ENCODE data around the gene C11orf91.

The C11orf91 gene

DNA sequence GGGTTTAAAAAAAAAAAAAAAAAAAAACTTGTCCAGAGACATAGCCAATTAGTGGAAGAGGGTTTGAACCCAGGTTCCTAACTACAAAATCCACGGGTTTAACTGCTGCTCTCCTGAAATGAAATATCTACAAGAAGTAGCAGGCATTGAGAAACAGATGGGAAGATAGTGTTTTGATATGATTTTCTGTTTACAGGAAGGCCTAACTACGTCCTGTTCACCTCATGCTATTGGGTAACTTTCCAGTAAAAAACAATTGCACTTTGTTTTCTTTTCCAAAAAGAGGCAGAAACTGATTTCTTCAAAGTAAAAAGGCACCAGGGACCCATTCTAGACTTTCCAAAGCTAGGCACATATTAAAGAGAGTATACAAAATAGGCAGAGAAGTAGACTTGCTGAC lies 5.9 kb upstream of the C11orf91 start:
- no peak overlapping the region for H3K27ac ChIP-seq
- TF ChIP-seq, protein P1, sequence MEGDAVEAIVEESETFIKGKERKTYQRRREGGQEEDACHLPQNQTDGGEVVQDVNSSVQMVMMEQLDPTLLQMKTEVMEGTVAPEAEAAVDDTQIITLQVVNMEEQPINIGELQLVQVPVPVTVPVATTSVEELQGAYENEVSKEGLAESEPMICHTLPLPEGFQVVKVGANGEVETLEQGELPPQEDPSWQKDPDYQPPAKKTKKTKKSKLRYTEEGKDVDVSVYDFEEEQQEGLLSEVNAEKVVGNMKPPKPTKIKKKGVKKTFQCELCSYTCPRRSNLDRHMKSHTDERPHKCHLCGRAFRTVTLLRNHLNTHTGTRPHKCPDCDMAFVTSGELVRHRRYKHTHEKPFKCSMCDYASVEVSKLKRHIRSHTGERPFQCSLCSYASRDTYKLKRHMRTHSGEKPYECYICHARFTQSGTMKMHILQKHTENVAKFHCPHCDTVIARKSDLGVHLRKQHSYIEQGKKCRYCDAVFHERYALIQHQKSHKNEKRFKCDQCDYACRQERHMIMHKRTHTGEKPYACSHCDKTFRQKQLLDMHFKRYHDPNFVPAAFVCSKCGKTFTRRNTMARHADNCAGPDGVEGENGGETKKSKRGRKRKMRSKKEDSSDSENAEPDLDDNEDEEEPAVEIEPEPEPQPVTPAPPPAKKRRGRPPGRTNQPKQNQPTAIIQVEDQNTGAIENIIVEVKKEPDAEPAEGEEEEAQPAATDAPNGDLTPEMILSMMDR (conservative IDR thresholded peaks at IDR 0.05): no peak

- TF ChIP-seq, protein P1 (conservative IDR thresholded peaks at IDR 0.05): no peak
- no peak overlapping the region for H3K27ac ChIP-seq
Observed at GRCh38 chr11:33704240-33705002, 3.8 kb upstream of the C11orf91 start.

DNA sequence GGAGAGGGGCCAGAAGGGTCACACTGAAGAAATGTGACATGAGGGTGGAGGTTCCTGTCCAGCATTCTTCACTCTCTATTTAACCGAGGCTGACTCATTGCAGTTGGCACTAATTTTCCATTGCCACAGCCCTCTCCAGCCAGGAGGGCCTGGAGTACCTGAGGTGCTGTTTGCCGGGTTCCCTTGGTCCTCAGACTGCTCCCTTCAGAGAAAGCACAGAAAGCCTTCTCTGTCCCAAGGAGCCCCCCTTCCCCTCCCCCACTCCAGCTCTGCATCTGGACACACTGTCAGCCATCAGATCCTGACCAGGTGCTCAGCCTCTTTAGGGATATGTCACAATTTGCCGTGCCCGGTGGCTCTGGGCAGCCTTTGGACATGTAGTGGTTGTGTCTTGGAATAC lies 3.2 kb upstream of the C11orf91 start:
- H3K27ac ChIP-seq: no peak overlapping the region
- TF ChIP-seq, protein P1 (conservative IDR thresholded peaks at IDR 0.05): no peak

GRCh38 chr11:33703234-33703633 lies 2.6 kb upstream of the C11orf91 start:
- H3K27ac ChIP-seq: no peak overlapping the region
- TF ChIP-seq, protein P1 (conservative IDR thresholded peaks at IDR 0.05): no peak

DNA sequence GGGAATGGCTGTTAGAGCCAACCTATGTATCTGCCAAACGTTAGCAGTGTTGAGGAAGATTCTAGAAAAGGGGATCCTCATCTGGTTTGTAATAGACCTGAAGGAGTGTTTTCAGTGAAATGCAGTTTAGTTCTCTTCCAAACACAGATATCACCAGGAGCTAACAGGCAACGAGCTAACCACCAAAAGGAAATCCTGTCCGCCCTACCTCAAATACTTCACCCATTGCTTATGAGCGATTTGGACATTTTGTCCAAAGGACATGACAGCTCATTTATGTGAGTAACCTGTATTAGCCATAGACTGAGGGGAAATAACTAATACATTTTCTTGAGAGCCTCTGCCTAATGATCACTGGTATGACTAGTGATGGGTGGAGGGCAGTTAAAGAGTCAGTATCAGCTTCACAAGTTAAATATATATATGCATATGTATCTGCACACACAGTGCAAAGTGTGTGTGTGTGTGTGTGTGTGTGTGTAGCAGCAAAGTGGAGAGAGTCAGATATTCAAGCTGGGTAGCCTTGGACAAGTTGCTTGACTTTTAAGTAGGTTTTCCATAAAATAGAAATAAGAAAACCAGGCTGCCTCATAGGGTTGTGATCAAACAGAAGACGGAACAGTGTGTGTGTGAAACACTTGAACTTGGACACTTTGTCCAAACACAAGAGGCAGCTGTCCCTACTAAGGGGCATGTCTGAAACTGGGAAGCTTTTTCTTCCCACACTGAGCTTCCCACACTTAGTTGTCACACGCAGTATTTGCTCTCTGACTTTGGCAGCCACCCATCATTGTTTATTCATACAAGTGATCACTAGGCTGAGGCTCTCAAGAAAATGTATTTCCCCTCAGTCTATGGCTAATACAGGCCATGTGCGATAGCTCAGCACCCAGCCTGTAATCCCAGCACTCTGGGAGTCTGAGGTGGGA lies 940 bp upstream of the C11orf91 start:
- TF ChIP-seq, protein P1 (conservative IDR thresholded peaks at IDR 0.05): no peak
- peak overlapping the region; percentile 48 for H3K27ac ChIP-seq

GRCh38 chr11:33700063-33700501 lies 544 bp downstream of the C11orf91 start:
- H3K27ac ChIP-seq: no peak overlapping the region
- TF ChIP-seq, protein P1 (conservative IDR thresholded peaks at IDR 0.05): no peak

GRCh38 chr11:33699515-33700062 lies 1.0 kb downstream of the C11orf91 start:
- H3K27ac ChIP-seq: no peak overlapping the region
- TF ChIP-seq, protein P1 (conservative IDR thresholded peaks at IDR 0.05): no peak
